ENCODE results near the gene GALK2. TPM values are rescaled to one million over a fixed set of nuclear protein-coding genes. Genes with fewer than 3 reads are reported as not detected.

The GALK2 gene
- total and polyA plus RNA-seq, 2 of the 8 experiments (the other 6 are each of a cell fraction or from before 2014, with no cell fraction given): 8.7 to 16.1 TPM

DNA sequence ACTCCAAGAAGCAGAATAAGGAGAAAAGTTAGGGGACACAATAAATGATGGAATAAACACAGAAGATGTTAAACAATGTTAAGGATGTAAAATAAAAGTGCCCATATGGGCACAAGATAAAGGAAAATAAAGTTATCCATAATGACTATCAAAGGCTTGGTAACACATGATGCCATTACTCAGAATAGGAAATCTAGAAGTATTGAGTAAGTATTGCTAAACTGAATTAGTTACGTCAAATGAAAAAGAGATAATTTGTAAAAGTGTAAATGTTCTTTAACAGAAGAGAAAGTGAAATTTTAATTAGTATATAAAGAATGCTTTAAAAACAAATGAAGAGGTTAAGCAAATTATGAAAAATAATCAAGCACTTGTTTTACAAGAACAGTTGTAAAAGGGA is 21.3 kb upstream of the GALK2 start (continued):
- TF ChIP-seq, protein P1, sequence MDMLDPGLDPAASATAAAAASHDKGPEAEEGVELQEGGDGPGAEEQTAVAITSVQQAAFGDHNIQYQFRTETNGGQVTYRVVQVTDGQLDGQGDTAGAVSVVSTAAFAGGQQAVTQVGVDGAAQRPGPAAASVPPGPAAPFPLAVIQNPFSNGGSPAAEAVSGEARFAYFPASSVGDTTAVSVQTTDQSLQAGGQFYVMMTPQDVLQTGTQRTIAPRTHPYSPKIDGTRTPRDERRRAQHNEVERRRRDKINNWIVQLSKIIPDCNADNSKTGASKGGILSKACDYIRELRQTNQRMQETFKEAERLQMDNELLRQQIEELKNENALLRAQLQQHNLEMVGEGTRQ (IDR thresholded peaks at IDR 0.05; ENCODE audit: low read length): no peak
- TF ChIP-seq CREB1 (IDR thresholded peaks at IDR 0.05): no peak
- no peak for TF ChIP-seq NANOG (IDR thresholded peaks at IDR 0.05; ENCODE audit: insufficient read depth, low read depth, low read length, poor library complexity, severe bottlenecking)

All from H1 (cell line).